ENCODE measurements around the gene TMEM74B. TPM values are rescaled to one million over a fixed set of nuclear protein-coding genes. Genes with fewer than 3 reads are reported as not detected.

Gene TMEM74B
- total RNA-seq, 1 experiment from 2014 or later, result 1.1 TPM

DNA sequence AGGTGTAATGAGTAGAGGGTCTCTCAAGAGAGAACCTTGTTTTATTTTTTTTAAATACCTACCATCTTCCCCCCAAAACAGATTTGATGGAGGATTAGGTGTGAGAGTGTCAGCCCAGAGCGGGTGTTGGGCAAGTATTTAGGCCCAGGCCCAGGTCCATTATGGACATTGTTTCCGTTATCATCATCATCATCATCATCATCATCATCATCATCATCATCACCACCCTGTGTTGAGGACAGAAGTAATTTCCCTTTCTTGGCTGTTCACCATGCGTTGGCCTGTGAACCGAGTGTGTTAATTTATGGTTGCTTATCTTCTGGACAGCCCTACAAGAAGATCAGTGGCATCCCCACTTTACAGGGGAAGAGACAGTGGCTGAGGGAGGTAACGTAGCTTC, 37.8 kb downstream of the TMEM74B start:
- in situ Hi-C loops (cut with HindIII; ENCODE audit: low pct_unique_long_range_greater_than_20kb, low sequenced_read_pairs), result no loop called here
- DNase-seq (ENCODE audit: low read depth, low spot score) (no peak), ATAC-seq (no peak)
- no peaks in the 10 kb centered on the region for H3K27me3 ChIP-seq (ENCODE audit: control insufficient read depth, insufficient read depth, low read length)
- H3K36me3 ChIP-seq (ENCODE audit: control insufficient read depth, insufficient read depth, low read length), result peaks cover 33% of the 10 kb centered on the region
- CTCF ChIA-PET, result interaction anchor here (0.5 kb wide), 1 partner anchor 410 kb away, joined by 4 read pairs; no protein-coding TSS in a partner anchor
- no peak overlapping the region for H3K4me3 ChIP-seq (ENCODE audit: low read depth in 2 of 2, low read length in 2 of 2)
- no peaks in the 10 kb centered on the region for H3K4me1 ChIP-seq (ENCODE audit: control insufficient read depth, insufficient read depth, low read length)
- BruUV-seq (replicated peaks), result no TSS peak
- H3K9me3 ChIP-seq (ENCODE audit: control insufficient read depth, insufficient read depth, low read depth, low read length), result no peaks in the 10 kb centered on the region
- no peak overlapping the region for H3K27ac ChIP-seq (ENCODE audit: low read length)
- intact Hi-C loops (cut with micrococcal nuclease; ENCODE audit: unreplicated experiment), result no loop called here
- TF ChIP-seq, protein P1, sequence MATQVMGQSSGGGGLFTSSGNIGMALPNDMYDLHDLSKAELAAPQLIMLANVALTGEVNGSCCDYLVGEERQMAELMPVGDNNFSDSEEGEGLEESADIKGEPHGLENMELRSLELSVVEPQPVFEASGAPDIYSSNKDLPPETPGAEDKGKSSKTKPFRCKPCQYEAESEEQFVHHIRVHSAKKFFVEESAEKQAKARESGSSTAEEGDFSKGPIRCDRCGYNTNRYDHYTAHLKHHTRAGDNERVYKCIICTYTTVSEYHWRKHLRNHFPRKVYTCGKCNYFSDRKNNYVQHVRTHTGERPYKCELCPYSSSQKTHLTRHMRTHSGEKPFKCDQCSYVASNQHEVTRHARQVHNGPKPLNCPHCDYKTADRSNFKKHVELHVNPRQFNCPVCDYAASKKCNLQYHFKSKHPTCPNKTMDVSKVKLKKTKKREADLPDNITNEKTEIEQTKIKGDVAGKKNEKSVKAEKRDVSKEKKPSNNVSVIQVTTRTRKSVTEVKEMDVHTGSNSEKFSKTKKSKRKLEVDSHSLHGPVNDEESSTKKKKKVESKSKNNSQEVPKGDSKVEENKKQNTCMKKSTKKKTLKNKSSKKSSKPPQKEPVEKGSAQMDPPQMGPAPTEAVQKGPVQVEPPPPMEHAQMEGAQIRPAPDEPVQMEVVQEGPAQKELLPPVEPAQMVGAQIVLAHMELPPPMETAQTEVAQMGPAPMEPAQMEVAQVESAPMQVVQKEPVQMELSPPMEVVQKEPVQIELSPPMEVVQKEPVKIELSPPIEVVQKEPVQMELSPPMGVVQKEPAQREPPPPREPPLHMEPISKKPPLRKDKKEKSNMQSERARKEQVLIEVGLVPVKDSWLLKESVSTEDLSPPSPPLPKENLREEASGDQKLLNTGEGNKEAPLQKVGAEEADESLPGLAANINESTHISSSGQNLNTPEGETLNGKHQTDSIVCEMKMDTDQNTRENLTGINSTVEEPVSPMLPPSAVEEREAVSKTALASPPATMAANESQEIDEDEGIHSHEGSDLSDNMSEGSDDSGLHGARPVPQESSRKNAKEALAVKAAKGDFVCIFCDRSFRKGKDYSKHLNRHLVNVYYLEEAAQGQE (IDR thresholded peaks at IDR 0.05; ENCODE audit: insufficient read depth in 1 of 2, low read depth in 2 of 2, low read length in 1 of 2), result no peak
- TF ChIP-seq, protein P2, sequence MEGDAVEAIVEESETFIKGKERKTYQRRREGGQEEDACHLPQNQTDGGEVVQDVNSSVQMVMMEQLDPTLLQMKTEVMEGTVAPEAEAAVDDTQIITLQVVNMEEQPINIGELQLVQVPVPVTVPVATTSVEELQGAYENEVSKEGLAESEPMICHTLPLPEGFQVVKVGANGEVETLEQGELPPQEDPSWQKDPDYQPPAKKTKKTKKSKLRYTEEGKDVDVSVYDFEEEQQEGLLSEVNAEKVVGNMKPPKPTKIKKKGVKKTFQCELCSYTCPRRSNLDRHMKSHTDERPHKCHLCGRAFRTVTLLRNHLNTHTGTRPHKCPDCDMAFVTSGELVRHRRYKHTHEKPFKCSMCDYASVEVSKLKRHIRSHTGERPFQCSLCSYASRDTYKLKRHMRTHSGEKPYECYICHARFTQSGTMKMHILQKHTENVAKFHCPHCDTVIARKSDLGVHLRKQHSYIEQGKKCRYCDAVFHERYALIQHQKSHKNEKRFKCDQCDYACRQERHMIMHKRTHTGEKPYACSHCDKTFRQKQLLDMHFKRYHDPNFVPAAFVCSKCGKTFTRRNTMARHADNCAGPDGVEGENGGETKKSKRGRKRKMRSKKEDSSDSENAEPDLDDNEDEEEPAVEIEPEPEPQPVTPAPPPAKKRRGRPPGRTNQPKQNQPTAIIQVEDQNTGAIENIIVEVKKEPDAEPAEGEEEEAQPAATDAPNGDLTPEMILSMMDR (IDR thresholded peaks at IDR 0.05), result no peak
- TF ChIP-seq SIN3A (IDR thresholded peaks at IDR 0.05; ENCODE audit: borderline replicate concordance, insufficient read depth, low read depth, low read length) (no peak), TCF7L2 (IDR thresholded peaks at IDR 0.05; ENCODE audit: low read depth, low read length) (no peak), POLR2AphosphoS5 (IDR thresholded peaks at IDR 0.05; ENCODE audit: low read depth, low read length) (no peak)
- POLR2A ChIA-PET, result no interaction called here

DNA sequence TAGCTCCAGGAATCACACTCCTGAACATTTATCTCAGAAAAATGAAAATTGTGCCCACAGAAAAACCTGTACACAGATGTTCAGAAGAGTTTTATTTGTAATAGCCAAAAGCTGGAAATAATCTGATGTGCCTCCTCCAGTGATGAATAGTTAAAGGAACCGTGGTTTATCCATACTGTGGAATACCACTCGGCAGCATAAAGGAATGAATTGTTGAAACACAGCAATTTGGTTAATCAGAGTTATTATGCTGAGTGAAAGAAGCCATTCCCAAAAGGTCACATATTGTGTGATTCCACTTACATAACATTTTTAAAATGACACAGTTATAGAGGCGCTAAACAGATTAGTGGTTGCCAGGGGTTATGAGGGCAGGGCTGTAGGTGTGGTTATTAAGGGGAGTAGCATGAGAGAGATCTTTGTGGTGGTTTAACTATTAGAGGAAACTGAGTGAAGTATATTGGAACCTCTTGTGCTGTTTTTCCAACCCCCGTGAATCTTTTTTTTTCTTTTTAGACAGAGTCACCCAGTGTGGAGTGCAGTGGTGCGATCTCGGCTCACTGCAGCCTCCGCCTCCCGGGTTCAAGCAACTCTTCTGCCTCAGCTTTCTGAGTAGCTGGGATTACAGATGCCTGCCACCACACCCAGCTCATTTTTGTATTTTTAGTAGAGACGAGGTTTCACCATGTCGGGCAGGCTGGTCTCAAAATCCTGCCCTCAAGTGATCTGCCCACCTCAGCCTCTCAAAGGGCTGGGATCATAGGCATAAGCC, 40.2 kb downstream of the TMEM74B start:
- intact Hi-C loops (cut with micrococcal nuclease; ENCODE audit: unreplicated experiment) (no loop called here), in situ Hi-C loops (cut with HindIII; ENCODE audit: low pct_unique_long_range_greater_than_20kb, low sequenced_read_pairs) (no loop called here)
- no peak overlapping the region for H3K27ac ChIP-seq (ENCODE audit: low read length)
- H3K4me3 ChIP-seq (ENCODE audit: low read depth in 2 of 2, low read length in 2 of 2), result no peak overlapping the region
- no TSS peak for BruUV-seq (replicated peaks)
- DNase-seq (ENCODE audit: low read depth, low spot score) (no peak), ATAC-seq (no peak)
- H3K27me3 ChIP-seq (ENCODE audit: control insufficient read depth, insufficient read depth, low read length), result no peaks in the 10 kb centered on the region
- no peaks in the 10 kb centered on the region for H3K9me3 ChIP-seq (ENCODE audit: control insufficient read depth, insufficient read depth, low read depth, low read length)
- H3K36me3 ChIP-seq (ENCODE audit: control insufficient read depth, insufficient read depth, low read length), result peaks cover 38% of the 10 kb centered on the region
- H3K4me1 ChIP-seq (ENCODE audit: control insufficient read depth, insufficient read depth, low read length), result no peaks in the 10 kb centered on the region
- TF ChIP-seq TCF7L2 (IDR thresholded peaks at IDR 0.05; ENCODE audit: low read depth, low read length) (no peak), SIN3A (IDR thresholded peaks at IDR 0.05; ENCODE audit: borderline replicate concordance, insufficient read depth, low read depth, low read length) (no peak), POLR2AphosphoS5 (IDR thresholded peaks at IDR 0.05; ENCODE audit: low read depth, low read length) (no peak)
- TF ChIP-seq, protein P2 (IDR thresholded peaks at IDR 0.05), result no peak
- TF ChIP-seq, protein P1 (IDR thresholded peaks at IDR 0.05; ENCODE audit: insufficient read depth in 1 of 2, low read depth in 2 of 2, low read length in 1 of 2), result no peak
- POLR2A ChIA-PET, result no interaction called here
- CTCF ChIA-PET, result no interaction called here
